Lung microvascular endothelial cell (primary cell): Measurements from ENCODE around the gene BCL7A. TPM values are rescaled to one million over a fixed set of nuclear protein-coding genes. Genes with fewer than 3 reads are reported as not detected.
"Not testable (repeated sequence)": the region's sequence is repeated elsewhere in the genome, so short reads cannot be mapped to it uniquely, and the experiment has no call there.

Experiments used
- DNase-seq, 2 donors: peaks; one replicate each; pipeline versions ENCODE4 v3.0.0 to v3.0.0-alpha.2; 2010; ENCODE audit warnings: low read depth in 2 of 2
- total RNA-seq: library from RNA; depleted of rRNA; stranded (reverse); fragments of >200 nt; gene quantifications from 2 replicates; pipeline ENCODE4 v1.2.1, GENCODE V29; 2014

The BCL7A gene
- total RNA-seq, 1 donor from 2014 or later: 6.3 TPM

- no peak for DNase-seq
These were observed 71.6 kb downstream of the BCL7A start for GRCh38 chr12:122093098-122093883.

GRCh38 chr12:122094137-122094734 lies 72.6 kb downstream of the BCL7A start:
- DNase-seq: no peak

- DNase-seq: no peak
These were observed 73.3 kb downstream of the BCL7A start for GRCh38 chr12:122094735-122095631.

GRCh38 chr12:122096014-122096413 lies 74.3 kb downstream of the BCL7A start:
- no peak for DNase-seq

- DNase-seq: peak; percentile 56 to 86
These were observed 75.0 kb downstream of the BCL7A start for GRCh38 chr12:122096591-122097149.

GRCh38 chr12:122097584-122097926 lies 75.9 kb downstream of the BCL7A start:
- DNase-seq: no peak

GRCh38 chr12:122097927-122098756 lies 76.5 kb downstream of the BCL7A start:
- peak; percentile 68 to 75 for DNase-seq

GRCh38 chr12:122099280-122099749 lies 77.6 kb downstream of the BCL7A start:
- no peak for DNase-seq

- no peak for DNase-seq
These were observed 78.2 kb downstream of the BCL7A start for GRCh38 chr12:122099856-122100255.

- DNase-seq: no peak
These were observed 78.9 kb downstream of the BCL7A start for GRCh38 chr12:122100568-122100967.

- DNase-seq: peak in 1 of 2 donors; percentile 60
These were observed 80.6 kb downstream of the BCL7A start for GRCh38 chr12:122102331-122102730.

GRCh38 chr12:122104844-122105243 lies 83.2 kb downstream of the BCL7A start:
- DNase-seq: peak in 1 of 2 donors; percentile 65

- DNase-seq: not testable (repeated sequence)
These were observed 83.8 kb downstream of the BCL7A start for GRCh38 chr12:122105496-122105895.

- no peak for DNase-seq
These were observed 85.2 kb downstream of the BCL7A start for GRCh38 chr12:122106843-122107242.

GRCh38 chr12:122107261-122107660 lies 85.6 kb downstream of the BCL7A start:
- peak in 1 of 2 donors; percentile 38 for DNase-seq

- DNase-seq: no peak
These were observed 89.5 kb downstream of the BCL7A start for GRCh38 chr12:122111089-122111641.
